ENCODE data around the gene RNF223. TPM values are rescaled to one million over a fixed set of nuclear protein-coding genes. Genes with fewer than 3 reads are reported as not detected.

Gene RNF223
- not detected for total RNA-seq

- no peaks in the 10 kb centered on the region for H3K36me3 Mint-ChIP-seq (ENCODE audit: low read depth)
- H3K4me3 Mint-ChIP-seq = no peak within 1 kb of the TSS
- no peak for DNase-seq
- H3K4me1 Mint-ChIP-seq (ENCODE audit: low read depth) = peaks cover 6% of the 10 kb centered on the region
- H3K27me3 Mint-ChIP-seq (ENCODE audit: low read depth) = no peaks in the 10 kb centered on the region
- no peak for ATAC-seq
- H3K27ac Mint-ChIP-seq = no peak within 1 kb of the TSS
- CTCF ChIA-PET = no interaction called here
- no peaks in the 10 kb centered on the region for H3K9me3 Mint-ChIP-seq (ENCODE audit: insufficient read depth)
- POLR2A ChIA-PET = no interaction called here
These were observed at the start of gene RNF223 for GRCh38 chr1:1073743-1074587. RNF223 (minus strand) TSS chr1:1074306; CDS start chr1:1072566, 1,740 bp downstream.

DNA sequence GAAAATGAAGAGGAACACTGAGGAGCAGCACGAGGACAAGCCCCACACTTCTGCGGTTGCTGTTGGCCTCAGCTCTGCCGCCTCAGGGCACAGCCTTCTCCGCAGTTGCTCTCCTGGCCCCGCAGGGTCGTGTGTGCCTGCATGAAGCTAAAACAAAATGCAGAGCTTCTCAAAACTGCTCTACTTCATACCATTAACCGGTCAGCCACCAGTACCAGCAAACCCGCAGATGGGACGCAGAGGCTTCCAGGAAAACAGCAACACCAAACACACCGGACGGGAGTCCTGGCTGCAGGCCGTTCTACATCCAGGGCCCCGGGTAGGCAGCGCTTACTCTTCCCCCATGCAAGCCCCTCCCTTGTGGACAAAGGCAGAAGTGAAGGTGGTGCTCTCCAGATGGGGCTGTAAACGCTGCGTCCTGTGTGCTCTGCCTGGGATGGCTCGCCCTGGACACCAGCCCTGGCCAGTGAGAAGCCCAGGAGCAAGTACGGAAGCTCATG is 48.9 kb upstream of the RNF223 start:
- peaks cover 16% of the 10 kb centered on the region for H3K4me1 Mint-ChIP-seq (ENCODE audit: low read depth)
- POLR2A ChIA-PET = interaction anchor here (1.0 to 1.5 kb wide), 7 partner anchors 14 to 490 kb away, joined by 3 to 5 read pairs (median 3); no protein-coding TSS in a partner anchor
- no peak overlapping the region for H3K4me3 Mint-ChIP-seq
- DNase-seq = no peak
- CTCF ChIA-PET = interaction anchor here (0.6 to 3.9 kb wide), 45 partner anchors 8 to 249 kb away, joined by 3 to 61 read pairs (median 5); partner anchors contain the start of genes B3GALT6, ISG15, SDF4 and TNFRSF4
- H3K27ac Mint-ChIP-seq = no peak overlapping the region
- peaks cover 6% of the 10 kb centered on the region for H3K27me3 Mint-ChIP-seq (ENCODE audit: low read depth)
- H3K36me3 Mint-ChIP-seq (ENCODE audit: low read depth) = no peaks in the 10 kb centered on the region
- ATAC-seq = no peak
- H3K9me3 Mint-ChIP-seq (ENCODE audit: insufficient read depth) = peaks cover 3% of the 10 kb centered on the region

DNA sequence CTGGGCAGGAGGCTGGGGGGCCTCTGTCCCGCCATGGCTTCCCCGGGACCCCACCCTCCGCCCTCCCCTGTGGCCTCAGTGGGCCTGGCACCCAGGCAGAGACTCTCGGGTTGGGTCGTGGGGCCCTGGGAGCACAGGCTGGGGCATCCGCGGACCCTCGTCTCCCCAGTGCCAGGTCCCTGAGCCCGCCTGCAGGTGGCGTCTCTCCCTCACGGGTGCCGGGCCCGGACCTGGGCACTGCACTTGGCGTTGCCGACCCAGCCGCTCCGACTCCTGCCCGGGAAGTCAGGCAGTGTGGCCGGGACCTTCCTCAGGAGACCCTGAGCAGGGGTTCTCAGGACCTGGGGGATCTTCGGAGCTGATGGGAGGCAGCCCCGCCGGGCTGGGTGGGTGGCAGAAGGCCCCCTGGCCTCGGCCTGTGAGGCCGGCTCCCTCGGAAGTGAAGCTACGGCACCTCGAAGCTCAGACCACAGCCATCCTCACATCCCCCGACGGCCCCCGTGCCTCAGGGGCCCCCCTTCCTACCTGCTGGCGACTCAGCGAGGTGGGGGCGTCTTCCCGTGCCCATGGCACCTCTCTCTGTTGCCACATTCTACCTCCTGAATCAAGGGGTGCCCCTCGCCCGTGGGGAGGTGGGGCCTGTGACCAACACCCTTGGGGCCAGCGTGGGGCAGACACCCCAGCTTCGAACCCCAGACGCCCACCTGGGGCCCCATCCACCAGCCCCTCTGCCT is 48.1 kb upstream of the RNF223 start:
- H3K4me3 Mint-ChIP-seq = no peak overlapping the region
- CTCF ChIA-PET = interaction anchor here (0.6 to 3.9 kb wide), 52 partner anchors 9 to 463 kb away, joined by 3 to 61 read pairs (median 5); partner anchors contain the start of genes B3GALT6, ISG15, SDF4 and TNFRSF4
- POLR2A ChIA-PET = interaction anchor here (0.9 to 1.5 kb wide), 8 partner anchors 14 to 491 kb away, joined by 3 to 5 read pairs (median 3); no protein-coding TSS in a partner anchor
- peaks cover 19% of the 10 kb centered on the region for H3K4me1 Mint-ChIP-seq (ENCODE audit: low read depth)
- ATAC-seq = peak; percentile 97
- H3K27ac Mint-ChIP-seq = no peak overlapping the region
- H3K9me3 Mint-ChIP-seq (ENCODE audit: insufficient read depth) = peaks cover 3% of the 10 kb centered on the region
- H3K27me3 Mint-ChIP-seq (ENCODE audit: low read depth) = peaks cover 6% of the 10 kb centered on the region
- peak; percentile 87 for DNase-seq
- H3K36me3 Mint-ChIP-seq (ENCODE audit: low read depth) = no peaks in the 10 kb centered on the region

- Mint-ChIP-seq H3K4me1 (ENCODE audit: low read depth) (peaks cover 21% of the 10 kb centered on the region), H3K9me3 (ENCODE audit: insufficient read depth) (peaks cover 3% of the 10 kb centered on the region), H3K4me3 (no peak overlapping the region), H3K27ac (no peak overlapping the region), H3K36me3 (ENCODE audit: low read depth) (no peaks in the 10 kb centered on the region), H3K27me3 (ENCODE audit: low read depth) (peaks cover 6% of the 10 kb centered on the region)
- DNase-seq (no peak), ATAC-seq (no peak)
- POLR2A ChIA-PET = interaction anchor here (0.9 to 1.3 kb wide), 5 partner anchors 109 to 492 kb away, joined by 3 to 5 read pairs (median 3); no protein-coding TSS in a partner anchor
- CTCF ChIA-PET = interaction anchor here (0.6 to 3.9 kb wide), 29 partner anchors 9 to 427 kb away, joined by 3 to 61 read pairs (median 7); partner anchors contain the start of genes B3GALT6, ISG15 and SDF4
These were observed 47.5 kb upstream of the RNF223 start for GRCh38 chr1:1121611-1122077.

GRCh38 chr1:1120866-1121591 is 46.9 kb upstream of the RNF223 start:
- Mint-ChIP-seq H3K4me3 (no peak overlapping the region), H3K27ac (no peak overlapping the region), H3K4me1 (ENCODE audit: low read depth) (peaks cover 21% of the 10 kb centered on the region), H3K27me3 (ENCODE audit: low read depth) (peaks cover 6% of the 10 kb centered on the region), H3K9me3 (ENCODE audit: insufficient read depth) (peaks cover 3% of the 10 kb centered on the region), H3K36me3 (ENCODE audit: low read depth) (no peaks in the 10 kb centered on the region)
- DNase-seq (no peak), ATAC-seq (no peak)
- POLR2A ChIA-PET = interaction anchor here (1.1 kb wide), 1 partner anchor 144 kb away, joined by 3 read pairs; no protein-coding TSS in a partner anchor
- CTCF ChIA-PET = interaction anchor here (0.6 to 3.9 kb wide), 23 partner anchors 10 to 428 kb away, joined by 3 to 61 read pairs (median 9); partner anchors contain the start of genes B3GALT6 and SDF4

DNA sequence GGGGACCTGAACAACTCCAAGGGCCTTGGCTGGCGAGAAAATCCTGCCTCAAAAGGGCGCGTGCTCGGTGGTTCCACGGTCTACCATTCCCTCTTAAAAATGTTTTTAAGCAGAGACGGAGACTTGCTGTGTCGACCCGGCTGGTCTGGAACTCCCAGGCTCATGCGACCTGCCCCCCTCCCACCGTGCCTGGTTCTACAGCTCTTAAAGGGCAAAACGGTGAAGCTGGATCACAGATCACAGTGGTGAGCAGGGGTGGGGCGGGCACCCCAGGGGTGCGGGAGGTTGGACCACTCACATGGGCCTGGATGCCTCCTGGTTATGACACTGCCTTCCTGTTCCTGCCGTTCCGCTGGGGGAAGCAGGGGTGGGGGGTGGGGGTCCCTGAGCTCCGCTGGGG is 46.0 kb upstream of the RNF223 start:
- ATAC-seq (no peak), DNase-seq (no peak)
- ChIA-PET CTCF (interaction anchor here (0.8 to 3.9 kb wide), 4 partner anchors 16 to 172 kb away, joined by 3 to 51 read pairs (median 6); no protein-coding TSS in a partner anchor), POLR2A (interaction anchor here (0.9 kb wide), 1 partner anchor 131 kb away, joined by 3 read pairs; no protein-coding TSS in a partner anchor)
- H3K36me3 Mint-ChIP-seq (ENCODE audit: low read depth) = peaks cover 1% of the 10 kb centered on the region
- no peak overlapping the region for H3K4me3 Mint-ChIP-seq
- H3K9me3 Mint-ChIP-seq (ENCODE audit: insufficient read depth) = peaks cover 3% of the 10 kb centered on the region
- no peak overlapping the region for H3K27ac Mint-ChIP-seq
- peaks cover 6% of the 10 kb centered on the region for H3K27me3 Mint-ChIP-seq (ENCODE audit: low read depth)
- peaks cover 22% of the 10 kb centered on the region for H3K4me1 Mint-ChIP-seq (ENCODE audit: low read depth)

GRCh38 chr1:1119272-1119890 is 45.3 kb upstream of the RNF223 start:
- POLR2A ChIA-PET = interaction anchor here (0.9 kb wide), 1 partner anchor 131 kb away, joined by 3 read pairs; no protein-coding TSS in a partner anchor

DNA sequence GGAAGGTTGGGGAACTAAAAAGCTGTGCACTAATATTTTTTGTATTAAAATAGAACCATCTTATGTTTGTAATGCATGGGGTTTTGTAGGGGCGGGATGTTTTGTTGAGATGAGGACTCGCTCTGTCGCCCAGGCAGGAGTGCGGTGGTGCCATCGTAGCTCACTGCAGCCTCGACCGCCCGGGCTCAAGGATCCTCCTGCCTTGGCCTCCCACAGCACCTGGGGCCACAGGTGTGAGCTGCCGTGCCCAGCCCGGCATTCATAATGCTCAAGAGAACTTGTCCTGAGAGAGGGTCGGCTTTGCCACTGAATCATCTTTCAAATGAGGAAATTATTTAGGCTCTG is 44.7 kb upstream of the RNF223 start:
- Mint-ChIP-seq H3K4me1 (ENCODE audit: low read depth) (peaks cover 26% of the 10 kb centered on the region), H3K36me3 (ENCODE audit: low read depth) (peaks cover 8% of the 10 kb centered on the region), H3K27ac (no peak overlapping the region), H3K27me3 (ENCODE audit: low read depth) (peaks cover 6% of the 10 kb centered on the region), H3K4me3 (no peak overlapping the region), H3K9me3 (ENCODE audit: insufficient read depth) (peaks cover 7% of the 10 kb centered on the region)
- ChIA-PET POLR2A (no interaction called here), CTCF (interaction anchor here (1.0 to 2.2 kb wide), 3 partner anchors 78 to 154 kb away, joined by 3 to 5 read pairs (median 3); partner anchors contain the start of gene UBE2J2)
- ATAC-seq (no peak), DNase-seq (no peak)

More at GRCh38 chr1:1119272-1119890, 45.3 kb upstream of the RNF223 start:
- H3K4me3 Mint-ChIP-seq = no peak overlapping the region
- H3K36me3 Mint-ChIP-seq (ENCODE audit: low read depth) = peaks cover 8% of the 10 kb centered on the region
- DNase-seq = no peak
- H3K27ac Mint-ChIP-seq = no peak overlapping the region
- CTCF ChIA-PET = interaction anchor here (1.3 to 3.9 kb wide), 4 partner anchors 86 to 172 kb away, joined by 3 to 51 read pairs (median 6); no protein-coding TSS in a partner anchor
- no peak for ATAC-seq
- H3K27me3 Mint-ChIP-seq (ENCODE audit: low read depth) = peaks cover 6% of the 10 kb centered on the region
- H3K4me1 Mint-ChIP-seq (ENCODE audit: low read depth) = peaks cover 29% of the 10 kb centered on the region
- peaks cover 6% of the 10 kb centered on the region for H3K9me3 Mint-ChIP-seq (ENCODE audit: insufficient read depth)

DNA sequence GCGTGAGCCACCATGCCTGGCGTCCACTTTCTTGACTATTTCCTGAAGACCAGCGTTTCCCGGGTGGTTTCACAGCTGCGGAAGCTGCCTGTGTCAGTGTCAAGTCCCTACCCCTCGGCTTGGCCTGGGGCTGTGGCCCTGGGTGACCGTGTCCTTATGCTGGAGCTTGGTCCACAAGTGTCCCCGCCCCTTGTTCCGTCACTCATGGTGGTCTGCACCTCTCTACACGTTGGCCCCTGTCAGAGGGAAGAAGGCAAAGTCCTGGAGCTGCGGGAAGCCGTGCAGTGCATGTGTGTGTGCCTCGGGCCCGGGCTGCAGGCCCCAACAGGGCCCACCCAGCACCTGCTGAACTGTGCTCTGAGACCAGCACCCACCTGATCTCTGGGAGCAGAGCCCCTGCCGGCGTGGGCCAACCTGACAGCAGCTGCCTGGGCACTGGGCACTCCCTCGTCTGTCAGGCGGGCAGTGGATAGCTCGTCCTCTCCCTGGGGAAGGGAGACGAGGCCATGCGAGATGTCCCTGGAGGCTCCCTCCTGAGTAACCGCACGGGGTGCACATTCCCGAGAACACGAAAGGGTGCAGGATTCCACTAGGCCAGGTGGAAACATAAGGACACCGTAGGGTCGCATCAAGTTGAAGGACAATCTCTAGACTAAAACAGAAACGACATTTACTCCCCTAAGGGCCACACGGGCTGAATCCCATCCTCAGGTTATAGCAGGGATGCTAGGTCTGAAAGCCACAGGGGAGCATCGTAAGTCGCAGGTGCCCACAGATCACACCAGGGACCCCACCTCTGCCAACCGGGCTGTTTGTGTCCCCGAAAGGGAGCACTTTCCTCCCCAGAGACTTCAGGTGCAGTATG is 44.1 kb upstream of the RNF223 start:
- no peak for ATAC-seq

More for the DNA sequence above, 44.1 kb upstream of the RNF223 start:
- POLR2A ChIA-PET = no interaction called here
- CTCF ChIA-PET = interaction anchor here (1.0 to 2.2 kb wide), 5 partner anchors 78 to 155 kb away, joined by 3 to 9 read pairs (median 5); partner anchors contain the start of gene UBE2J2
- Mint-ChIP-seq H3K36me3 (ENCODE audit: low read depth) (peaks cover 13% of the 10 kb centered on the region), H3K27ac (no peak overlapping the region), H3K4me1 (ENCODE audit: low read depth) (peaks cover 23% of the 10 kb centered on the region), H3K27me3 (ENCODE audit: low read depth) (peaks cover 6% of the 10 kb centered on the region), H3K4me3 (no peak overlapping the region), H3K9me3 (ENCODE audit: insufficient read depth) (peaks cover 10% of the 10 kb centered on the region)
- DNase-seq = no peak
